HEK293 (cell line): ENCODE measurements around the gene RPGRIP1L.

Experiments
- CTCF ChIA-PET: fragments of 350-600 bp; formaldehyde crosslinking; extraction: SDS; loops from one replicate; lab custom pipeline; 2021; ENCODE audit warnings: antibody characterized with exemption; lab: Yijun Ruan, JAX
- POLR2A ChIA-PET: fragments of 300-600 bp; formaldehyde crosslinking; extraction: SDS; loops from one replicate; lab custom pipeline; 2020; ENCODE audit warnings: antibody characterized with exemption, inconsistent platforms; lab: Yijun Ruan, JAX
- H3K27ac ChIP-seq: fragments of 200-500 bp; sonication (Bioruptor generic); 2 replicates; pipeline ENCODE4 v1.5.1; 2014; ENCODE audit warnings: low read depth, low read length, control low read depth, inconsistent platforms; ENCODE audit errors: extremely low read depth
- H3K36me3 ChIP-seq, 2 experiments: fragments of 200-500 bp in 1 of 2; sonication (Bioruptor generic) in 1 of 2; 1 replicate in 1 of 2; 2 replicates in 1 of 2; pipeline ENCODE4 v1.5.1; 2014 to 2017; ENCODE audit warnings: inconsistent platforms in 2 of 2, low read length in 2 of 2; ENCODE audit not compliant: control insufficient read depth in 2 of 2, insufficient read depth in 1 of 2
- H3K4me1 ChIP-seq: fragments of 200-500 bp; sonication (Bioruptor generic); 2 replicates; pipeline ENCODE4 v1.5.1; 2014; ENCODE audit warnings: mild to moderate bottlenecking, low read length, inconsistent platforms; ENCODE audit not compliant: control insufficient read depth, insufficient read depth
- H3K4me3 ChIP-seq: 2 replicates; pipeline ENCODE4 v1.5.1; 2011; ENCODE audit warnings: low read depth, mild to moderate bottlenecking, control low read depth, low read length, moderate library complexity
- H3K9me3 ChIP-seq: fragments of 200-500 bp; sonication (Bioruptor generic); 2 replicates; pipeline ENCODE4 v1.5.1; 2014; ENCODE audit warnings: low read depth, low read length, inconsistent platforms; ENCODE audit not compliant: control insufficient read depth, insufficient read depth
- BCL6B ChIP-seq: fragments of 450-650 bp; formaldehyde crosslinking; IDR thresholded peaks from 2 replicates; pipeline ENCODE4 v1.5.1; 2017; ENCODE audit warnings: missing biosample characterization, missing genetic modification characterization
- EGR2 ChIP-seq: fragments of 450-650 bp; formaldehyde crosslinking; IDR thresholded peaks from 2 replicates; pipeline ENCODE4 v1.5.1; 2016; ENCODE audit warnings: low read depth, missing biosample characterization, missing genetic modification characterization
- PRDM10 ChIP-seq: fragments of 450-650 bp; formaldehyde crosslinking; IDR thresholded peaks from 2 replicates; pipeline ENCODE4 v1.5.1; 2016; ENCODE audit warnings: missing biosample characterization, missing genetic modification characterization
- PRDM4 ChIP-seq: fragments of 450-650 bp; formaldehyde crosslinking; IDR thresholded peaks from 2 replicates; pipeline ENCODE4 v1.5.1; 2017; ENCODE audit warnings: missing biosample characterization, missing genetic modification characterization
- SP3 ChIP-seq: fragments of 450-650 bp; formaldehyde crosslinking; IDR thresholded peaks from 2 replicates; pipeline ENCODE4 v1.5.1; 2016; ENCODE audit warnings: missing biosample characterization, missing genetic modification characterization
- ZBTB17 ChIP-seq: fragments of 450-650 bp; formaldehyde crosslinking; IDR thresholded peaks from 2 replicates; pipeline ENCODE4 v1.5.1; 2016; ENCODE audit warnings: missing biosample characterization, missing genetic modification characterization
- ZFHX2 ChIP-seq: fragments of 450-650 bp; formaldehyde crosslinking; conservative IDR thresholded peaks from 2 replicates; pipeline ENCODE4 v1.5.1; 2016; ENCODE audit warnings: missing biosample characterization, missing genetic modification characterization
- ZFP69B ChIP-seq: fragments of 450-650 bp; formaldehyde crosslinking; IDR thresholded peaks from 2 replicates; pipeline ENCODE4 v1.5.1; 2016; ENCODE audit warnings: missing biosample characterization, missing genetic modification characterization
- ZNF18 ChIP-seq: fragments of 450-650 bp; formaldehyde crosslinking; IDR thresholded peaks from 2 replicates; pipeline ENCODE4 v1.5.1; 2016; ENCODE audit warnings: missing biosample characterization, missing genetic modification characterization

The RPGRIP1L gene

GRCh38 chr16:53744449-53744848 is 40.8 kb upstream of the RPGRIP1L start:
- no peak overlapping the region for H3K27ac ChIP-seq

More at GRCh38 chr16:53744449-53744848, 40.8 kb upstream of the RPGRIP1L start:
- H3K9me3 ChIP-seq: no peaks in the 10 kb centered on the region
- no peaks in the 10 kb centered on the region; a peak in 1 of 3 replicates for H3K36me3 ChIP-seq
- no peak overlapping the region for H3K4me3 ChIP-seq
- TF ChIP-seq EGR2 (tag by site-specific recombination): peak; percentile 69
- TF ChIP-seq PRDM4: no peak
- peak; percentile 81 for TF ChIP-seq ZFHX2 (tag by site-specific recombination)
- TF ChIP-seq BCL6B (tag by site-specific recombination): 0 out of 2 replicates have a peak, but pooled peaks have one; percentile 23
- TF ChIP-seq ZBTB17 (tag by site-specific recombination): 0 out of 2 replicates have a peak, but pooled peaks have one; percentile 28
- no peak for TF ChIP-seq SP3 (tag by site-specific recombination)
- TF ChIP-seq ZNF18: no peak
- TF ChIP-seq ZFP69B (tag by site-specific recombination): no peak
- peak; percentile 45; the same call in 1 of the 2 replicates for TF ChIP-seq PRDM10 (tag by site-specific recombination)
- CTCF ChIA-PET: interaction anchor here (0.5 to 5.5 kb wide), 9 partner anchors 9 to 293 kb away, joined by 3 to 63 read pairs (median 5); partner anchors contain the start of genes FTO and RPGRIP1L
- POLR2A ChIA-PET: interaction anchor here (0.6 to 0.7 kb wide), 2 partner anchors 24 to 241 kb away, joined by 4 read pairs; no protein-coding TSS in a partner anchor
- peaks cover 35% of the 10 kb centered on the region for H3K4me1 ChIP-seq
